Neutrophil (primary cell): Measurements from ENCODE around the gene PLB1.

Experiments
- H3K27ac ChIP-seq: fragments of 200-600 bp; sonication (generic); 2 replicates; pipeline ENCODE4 v1.5.1; 2016; ENCODE audit warnings: mild to moderate bottlenecking, moderate library complexity
- H3K27me3 ChIP-seq: fragments of 200-600 bp; sonication (generic); 2 replicates; pipeline ENCODE4 v1.6.0; 2016; ENCODE audit warnings: mild to moderate bottlenecking
- H3K36me3 ChIP-seq: fragments of 200-600 bp; sonication (generic); 2 replicates; pipeline ENCODE4 v1.5.1; 2017
- H3K4me1 ChIP-seq, 2 experiments: fragments of 200-600 bp in 1 of 2; sonication (generic) in 1 of 2; 1 replicate in 1 of 2; 2 replicates in 1 of 2; pipeline versions ENCODE4 v1.5.1 to v1.6.1; 2013 to 2016; ENCODE audit warnings: low read depth in 1 of 2, low read length in 1 of 2, mild to moderate bottlenecking in 1 of 2, moderate library complexity in 1 of 2; ENCODE audit not compliant: control insufficient read depth in 1 of 2, insufficient read depth in 1 of 2
- H3K4me3 ChIP-seq, 2 experiments: fragments of 200-600 bp in 1 of 2; sonication (generic) in 1 of 2; 1 replicate in 1 of 2; 2 replicates in 1 of 2; pipeline ENCODE4 v1.5.1; 2013 to 2016; ENCODE audit warnings: low read depth in 1 of 2, low read length in 1 of 2, mild to moderate bottlenecking in 1 of 2, moderate library complexity in 1 of 2
- H3K9me3 ChIP-seq: fragments of 200-600 bp; sonication (generic); 2 replicates; pipeline ENCODE4 v1.5.1; 2016
- CTCF ChIP-seq: fragments of 200-600 bp; sonication (generic); IDR thresholded peaks from 2 replicates; pipeline ENCODE4 v1.5.1; 2016; ENCODE audit warnings: antibody characterized with exemption

Gene PLB1

GRCh38 chr2:28448793-28449100, 47.1 kb upstream of the PLB1 start:
- peaks cover 40 to 48% of the 10 kb centered on the region in 2 experiments for H3K4me1 ChIP-seq
- H3K36me3 ChIP-seq = no peaks in the 10 kb centered on the region
- H3K9me3 ChIP-seq = no peaks in the 10 kb centered on the region
- H3K4me3 ChIP-seq = peak overlapping the region; percentile 19 to 41
- H3K27ac ChIP-seq = peak overlapping the region; percentile 97
- no peak for TF ChIP-seq CTCF
- no peaks in the 10 kb centered on the region for H3K27me3 ChIP-seq

- H3K27ac ChIP-seq = peak overlapping the region; percentile 97
- TF ChIP-seq CTCF = no peak
Observed at GRCh38 chr2:28449126-28449487, 46.8 kb upstream of the PLB1 start.

GRCh38 chr2:28449488-28450395, 46.1 kb upstream of the PLB1 start:
- Histone ChIP-seq H3K27ac (peak overlapping the region; percentile 97), H3K9me3 (no peaks in the 10 kb centered on the region), H3K27me3 (no peaks in the 10 kb centered on the region), H3K36me3 (no peaks in the 10 kb centered on the region), H3K4me1 (peaks cover 40 to 48% of the 10 kb centered on the region in 2 experiments), H3K4me3 (peak overlapping the region; percentile 19 to 41)
- TF ChIP-seq CTCF = no peak

More at GRCh38 chr2:28449126-28449487, 46.8 kb upstream of the PLB1 start:
- H3K27me3 ChIP-seq = no peaks in the 10 kb centered on the region
- no peaks in the 10 kb centered on the region for H3K36me3 ChIP-seq
- H3K4me1 ChIP-seq = peaks cover 40 to 48% of the 10 kb centered on the region in 2 experiments
- peak overlapping the region; percentile 19 to 41 for H3K4me3 ChIP-seq
- no peaks in the 10 kb centered on the region for H3K9me3 ChIP-seq

GRCh38 chr2:28450901-28451565, 44.8 kb upstream of the PLB1 start:
- Histone ChIP-seq H3K9me3 (no peaks in the 10 kb centered on the region), H3K36me3 (no peaks in the 10 kb centered on the region), H3K27ac (no peak overlapping the region), H3K27me3 (no peaks in the 10 kb centered on the region), H3K4me3 (no peak overlapping the region), H3K4me1 (peaks cover 40 to 48% of the 10 kb centered on the region in 2 experiments)
- TF ChIP-seq CTCF = no peak

- no peaks in the 10 kb centered on the region for H3K27me3 ChIP-seq
- H3K9me3 ChIP-seq = no peaks in the 10 kb centered on the region
- H3K36me3 ChIP-seq = no peaks in the 10 kb centered on the region
- H3K4me1 ChIP-seq = peaks cover 40 to 46% of the 10 kb centered on the region in 2 experiments
- no peak overlapping the region for H3K27ac ChIP-seq
- no peak for TF ChIP-seq CTCF
- H3K4me3 ChIP-seq = no peak overlapping the region
Observed at GRCh38 chr2:28451793-28452533, 43.9 kb upstream of the PLB1 start.
